ENCODE measurements around the gene BCL7A. TPM values are rescaled to one million over a fixed set of nuclear protein-coding genes. Genes with fewer than 3 reads are reported as not detected.

The BCL7A gene
- total and polyA plus RNA-seq, 9 of the 15 experiments (the other 6 are each of a cell fraction or from before 2014, with no cell fraction given) = 0.25 to 21.9 (median 14.9) TPM

GRCh38 chr12:122081083-122081696 is 59.5 kb downstream of the BCL7A start (continued):
- TF ChIP-seq CHD7 (IDR thresholded peaks at IDR 0.05; ENCODE audit: low read depth, low read length) (no peak), TARDBP (IDR thresholded peaks at IDR 0.05) (no peak), PML (IDR thresholded peaks at IDR 0.05; ENCODE audit: low read length) (peak; percentile 51; the same call in 1 of the 2 replicates), KAT7 (CRISPR knock-in tag; IDR thresholded peaks at IDR 0.05; ENCODE audit: borderline replicate concordance) (0 out of 2 replicates have a peak, but pooled peaks have one; percentile 51), GTF2A2 (tag; IDR thresholded peaks at IDR 0.05) (0 out of 2 replicates have a peak, but pooled peaks have one; percentile 14), TSC22D4 (tag; IDR thresholded peaks at IDR 0.05) (no peak), UBTF (IDR thresholded peaks at IDR 0.05; ENCODE audit: borderline replicate concordance in 1 of 2, low read depth in 2 of 2, low read length in 2 of 2) (0 out of 4 replicates have a peak, but pooled peaks of 1 of the 2 experiments have one; percentile 7), BCOR (IDR thresholded peaks at IDR 0.05) (peak; percentile 29; the same call in 1 of the 2 replicates), NBN (IDR thresholded peaks at IDR 0.05; ENCODE audit: low read depth) (0 out of 2 replicates have a peak, but pooled peaks have one; percentile 18), ZNF41 (CRISPR knock-in tag; conservative IDR thresholded peaks at IDR 0.05) (peak; percentile 97), ZNF121 (CRISPR knock-in tag; conservative IDR thresholded peaks at IDR 0.05) (peak; percentile 90), MNT (conservative IDR thresholded peaks at IDR 0.05) (no peak), CBFA2T3 (IDR thresholded peaks at IDR 0.05) (0 out of 2 replicates have a peak, but pooled peaks have one; percentile 3)
